ENCODE measurements around the gene PHACTR3.
A peak's percentile ranks its signal among the peaks of the same experiment; 100 is the strongest.

PHACTR3 gene

DNA sequence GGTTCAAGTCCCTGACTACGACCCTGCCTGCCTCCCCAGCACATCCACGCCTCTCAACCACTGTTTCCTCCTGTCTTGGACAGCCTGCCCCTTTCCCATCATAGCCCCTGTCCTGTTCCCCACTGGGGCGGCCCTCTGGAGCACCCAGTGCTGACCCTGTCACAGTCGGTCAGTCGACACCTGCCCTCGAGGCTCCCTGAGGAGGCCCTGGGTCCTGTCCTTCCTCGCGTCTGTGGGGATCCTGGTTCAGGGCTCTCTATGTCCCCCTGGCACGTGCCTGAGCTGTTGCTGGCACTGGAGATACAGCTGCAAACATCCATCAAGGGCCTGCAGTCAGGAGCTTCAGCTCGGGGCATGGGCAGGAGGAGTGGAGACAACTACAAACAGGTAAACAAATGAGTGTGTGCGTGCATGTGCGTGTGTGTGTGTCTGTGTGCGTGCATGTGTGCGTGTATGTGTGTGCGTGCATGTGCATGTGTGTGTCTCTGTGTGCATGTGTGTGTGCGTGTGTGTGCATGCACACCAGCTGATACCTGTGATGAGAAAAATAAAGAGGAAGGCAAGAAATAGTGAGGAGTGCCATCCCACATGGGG lies 132.8 kb downstream of the PHACTR3 start:
- no peak for DNase-seq

DNA sequence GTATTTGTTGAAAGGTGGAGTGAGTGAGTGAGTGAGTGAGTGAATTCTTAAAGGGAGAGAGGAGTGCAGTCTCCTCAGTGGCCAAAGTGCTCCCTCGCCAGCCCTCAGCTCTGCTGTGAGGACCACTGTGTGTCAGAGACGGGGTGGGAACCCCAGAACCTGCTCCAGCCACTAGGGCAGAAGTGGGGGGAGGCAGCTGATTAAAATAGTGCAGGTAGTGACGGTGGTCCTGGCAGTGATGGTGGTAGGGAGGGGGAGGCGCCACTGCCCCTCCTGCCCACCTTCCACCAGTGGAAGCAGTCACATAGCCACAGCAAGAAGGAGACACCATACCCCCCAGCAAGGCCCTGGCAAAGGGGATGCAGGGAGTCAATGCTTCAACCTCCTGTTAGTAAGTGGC lies 133.5 kb downstream of the PHACTR3 start:
- DNase-seq: no peak

DNA sequence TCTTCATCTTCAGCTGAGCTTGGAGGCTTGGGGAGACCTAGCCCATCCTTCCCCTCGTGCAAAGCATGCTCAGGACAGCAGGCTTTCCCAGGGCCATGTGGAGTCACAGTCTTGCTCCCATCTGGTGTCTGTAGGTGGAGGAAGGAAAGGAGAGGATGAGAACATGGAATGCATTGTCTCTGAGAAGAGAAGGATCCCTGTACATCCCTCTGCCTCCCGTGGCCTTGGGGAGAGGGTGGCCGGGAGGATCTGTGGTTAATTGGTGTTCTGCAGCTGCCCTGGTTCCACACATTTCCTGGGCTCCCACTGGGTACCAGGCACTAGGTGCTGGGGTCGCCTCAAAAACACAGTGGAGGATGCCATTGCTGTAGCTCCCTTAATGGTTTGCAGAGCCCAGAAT lies 134.5 kb downstream of the PHACTR3 start:
- no peak for DNase-seq

- no peak for DNase-seq
Observed at GRCh38 chr20:59740621-59741020, 136.3 kb downstream of the PHACTR3 start.

DNA sequence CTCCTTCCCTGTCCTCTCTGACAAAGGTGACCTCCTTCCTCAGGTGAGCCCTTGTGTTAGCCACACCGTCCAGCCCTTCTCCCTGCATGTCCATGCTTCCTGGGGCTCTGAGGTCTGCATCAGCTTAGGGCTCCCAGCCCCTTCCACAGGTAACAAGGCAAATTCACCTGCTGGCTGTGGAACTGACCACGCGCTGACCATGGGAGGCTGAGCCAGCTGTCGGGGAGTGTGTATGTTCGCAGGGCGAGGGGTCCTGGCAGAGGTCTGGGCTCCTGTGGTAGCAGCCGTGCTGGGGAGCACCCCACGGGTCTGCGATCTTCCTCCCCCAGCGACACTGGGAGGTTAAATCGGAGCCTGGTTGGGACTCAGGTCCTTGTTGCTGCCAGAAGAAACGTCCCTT lies 136.7 kb downstream of the PHACTR3 start:
- no peak for DNase-seq

GRCh38 chr20:59742351-59743095 lies 138.2 kb downstream of the PHACTR3 start:
- DNase-seq: no peak

DNA sequence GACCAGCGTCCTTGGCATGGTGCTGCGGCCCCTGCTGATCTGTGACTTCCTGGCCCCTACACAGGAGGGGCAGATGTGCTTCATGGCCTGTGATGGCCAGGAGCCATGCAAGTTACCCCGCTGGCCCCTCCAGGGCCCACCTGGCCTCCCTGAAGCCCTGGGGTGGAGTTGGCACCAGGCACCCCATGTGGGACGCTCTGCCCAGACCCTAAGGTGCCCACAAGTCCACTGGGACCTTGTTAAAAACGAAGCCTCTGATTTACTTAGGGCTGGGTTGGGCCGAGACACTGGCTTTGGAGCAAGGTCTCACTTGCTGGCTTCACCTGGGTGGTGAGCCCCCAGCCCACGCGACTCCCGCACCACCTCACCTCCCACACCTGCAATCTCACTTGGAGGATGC lies 139.0 kb downstream of the PHACTR3 start:
- no peak for DNase-seq

DNA sequence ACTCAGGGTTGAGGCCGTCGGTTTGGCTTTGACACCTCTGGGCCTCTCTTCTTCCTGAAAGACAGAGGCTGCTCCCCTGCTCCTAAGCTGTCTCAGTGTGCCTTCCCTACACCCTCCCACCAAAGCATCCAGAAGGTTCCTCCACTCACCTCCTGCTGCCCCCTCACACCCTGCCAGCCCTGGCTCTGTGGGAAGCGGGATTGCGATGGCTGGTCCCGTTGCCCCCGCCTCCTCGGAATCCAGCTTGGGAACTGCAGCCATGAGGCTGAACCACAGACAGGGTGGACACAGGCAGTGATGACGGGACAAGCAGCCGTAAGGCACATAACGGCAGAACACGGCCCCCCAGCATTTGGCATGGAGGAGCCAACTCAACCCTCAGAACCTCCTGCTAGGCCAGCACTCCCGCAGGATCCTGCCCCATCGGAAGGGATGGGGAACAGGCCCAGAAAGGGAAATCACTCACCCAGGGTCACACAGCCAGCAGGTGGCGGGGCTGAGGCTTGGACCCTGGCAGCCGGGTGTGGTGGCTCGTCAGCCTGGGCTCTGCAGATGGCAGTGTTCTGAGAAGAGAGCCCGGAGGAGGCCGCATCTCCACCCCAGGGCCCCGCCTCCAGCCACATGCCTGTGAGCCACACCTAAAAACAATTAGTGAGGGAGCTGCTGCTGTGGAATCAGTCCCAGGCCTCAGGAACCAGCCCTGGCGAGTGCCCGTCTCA lies 139.6 kb downstream of the PHACTR3 start:
- no peak for DNase-seq

GRCh38 chr20:59744756-59745155 lies 140.4 kb downstream of the PHACTR3 start:
- DNase-seq: no peak

DNA sequence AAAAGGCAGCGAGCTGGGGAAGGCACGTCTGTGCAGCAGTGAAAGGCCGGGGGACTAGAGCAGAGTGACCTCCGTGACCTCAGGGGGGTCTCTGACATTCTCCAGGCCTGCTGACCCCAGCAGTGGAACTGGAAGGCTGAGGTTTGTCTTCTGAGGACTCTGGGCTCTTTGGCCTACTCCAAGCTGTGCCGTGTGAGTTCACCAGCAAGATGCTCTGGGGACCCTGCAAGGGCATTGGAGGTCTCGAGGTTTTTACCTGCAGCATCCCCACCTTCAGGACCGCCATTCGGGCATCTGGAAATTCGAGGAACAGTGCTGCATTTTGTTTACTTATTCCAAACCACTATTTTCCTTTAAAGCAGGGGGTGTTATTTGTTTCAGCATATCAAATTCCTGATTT lies 140.9 kb downstream of the PHACTR3 start:
- no peak for DNase-seq

DNA sequence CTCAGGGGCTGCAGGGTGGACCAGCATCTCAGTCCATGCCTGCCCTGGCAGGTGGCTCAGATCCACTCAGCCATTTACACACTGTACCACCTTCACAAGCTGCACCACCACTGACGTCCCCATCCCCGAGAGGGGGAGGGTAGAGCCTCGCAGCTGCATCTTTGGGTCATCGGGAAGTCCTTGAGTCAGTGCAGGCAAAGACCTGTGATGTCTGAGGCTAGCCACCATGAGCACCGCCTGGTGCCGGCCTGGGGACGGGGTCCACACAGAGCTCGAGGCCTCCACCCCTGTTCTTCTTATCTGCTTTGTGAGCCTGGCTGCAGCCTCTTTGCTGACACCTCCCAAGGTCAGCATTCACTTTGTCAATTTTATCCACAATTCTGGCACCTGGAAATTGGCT lies 141.4 kb downstream of the PHACTR3 start:
- DNase-seq: no peak

DNA sequence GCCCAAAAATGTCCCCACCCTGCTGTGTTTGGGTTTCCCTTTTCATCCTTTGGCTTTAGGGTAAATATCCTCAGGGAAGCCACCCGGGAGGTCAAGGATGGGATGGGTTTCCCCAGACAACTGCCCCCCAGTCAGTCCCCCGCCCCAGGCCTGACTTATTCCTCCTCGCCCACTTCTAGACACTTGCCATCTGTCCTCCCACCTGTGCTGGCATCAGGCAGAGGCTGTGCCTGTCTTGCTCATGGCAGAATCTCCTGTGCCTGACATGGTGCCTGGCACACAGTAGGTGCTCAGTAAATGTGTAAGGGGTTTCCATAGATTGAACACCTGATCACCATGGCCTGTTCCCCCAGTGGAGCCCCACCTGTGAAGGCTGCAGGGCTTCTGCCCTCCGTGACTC lies 141.8 kb downstream of the PHACTR3 start:
- no peak for DNase-seq

DNA sequence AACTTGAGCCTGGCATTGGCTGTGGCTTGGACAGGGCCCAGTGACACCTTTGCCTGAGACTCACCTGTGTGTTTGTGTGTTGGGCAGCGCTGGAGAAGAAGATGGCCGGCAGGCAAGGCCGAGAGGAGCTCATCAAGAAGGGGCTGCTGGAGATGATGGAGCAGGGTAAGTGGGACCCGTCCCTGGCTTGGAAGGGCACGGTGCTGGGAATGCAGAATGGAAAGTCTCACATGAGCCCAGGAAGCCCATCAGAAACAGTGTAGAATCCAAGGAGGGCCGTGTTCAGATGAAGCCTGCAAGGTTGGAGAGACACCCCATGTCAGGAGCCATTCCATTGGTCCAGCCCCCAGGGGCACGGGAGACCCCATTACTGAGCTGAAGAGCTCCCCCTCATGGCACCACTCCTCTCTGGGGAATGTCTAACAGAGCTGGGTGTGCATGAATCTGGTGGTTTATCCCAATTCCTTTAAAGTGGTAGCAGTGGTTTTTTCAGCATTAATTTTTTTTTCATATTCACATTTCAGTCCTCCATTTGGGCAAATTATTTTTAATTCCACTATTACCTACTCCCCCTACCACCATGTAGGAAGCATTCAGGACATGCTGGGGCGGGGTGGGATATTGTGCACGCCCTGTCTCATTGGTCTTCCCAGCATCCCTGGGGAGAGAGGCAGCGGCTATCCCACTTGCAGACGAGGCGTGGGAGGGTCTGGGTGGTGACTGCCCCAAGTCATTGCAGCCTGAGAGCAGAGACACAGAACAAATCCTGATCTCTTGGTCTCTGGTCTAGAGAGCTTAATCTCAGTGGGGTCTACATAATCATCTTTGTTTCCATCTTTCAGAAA lies 143.6 kb downstream of the PHACTR3 start:
- no peak for DNase-seq

- DNase-seq: no peak
Observed at GRCh38 chr20:59748619-59749191, 144.4 kb downstream of the PHACTR3 start.

GRCh38 chr20:59749301-59749700 lies 145.0 kb downstream of the PHACTR3 start:
- no peak for DNase-seq

GRCh38 chr20:59750209-59750840 lies 146.0 kb downstream of the PHACTR3 start:
- no peak for DNase-seq

GRCh38 chr20:59751075-59751711 lies 146.9 kb downstream of the PHACTR3 start:
- DNase-seq: peak; percentile 41

DNA sequence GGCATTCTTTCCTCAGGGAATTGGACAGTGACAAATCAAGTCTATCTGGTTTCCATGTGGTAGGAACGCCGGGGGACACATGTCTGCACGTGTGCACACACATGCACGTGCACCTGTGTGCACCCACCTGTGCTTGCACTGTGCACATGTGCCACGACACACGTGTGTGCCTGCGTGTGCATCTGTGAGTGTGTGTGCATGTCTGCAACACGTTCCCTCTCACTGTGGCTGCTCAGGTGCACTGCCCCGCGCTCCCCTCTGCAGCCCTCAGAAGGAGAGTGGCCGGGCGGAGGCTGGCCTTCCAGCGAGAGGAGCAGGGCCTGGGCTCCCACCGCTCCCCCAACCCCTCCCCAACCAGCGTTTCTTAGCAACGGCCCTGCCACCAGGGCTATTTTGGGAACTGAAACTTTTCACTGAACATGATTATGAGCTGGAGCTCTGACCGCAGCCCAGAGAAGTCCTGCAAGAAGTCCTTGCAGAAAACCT lies 147.8 kb downstream of the PHACTR3 start:
- no peak for DNase-seq

DNA sequence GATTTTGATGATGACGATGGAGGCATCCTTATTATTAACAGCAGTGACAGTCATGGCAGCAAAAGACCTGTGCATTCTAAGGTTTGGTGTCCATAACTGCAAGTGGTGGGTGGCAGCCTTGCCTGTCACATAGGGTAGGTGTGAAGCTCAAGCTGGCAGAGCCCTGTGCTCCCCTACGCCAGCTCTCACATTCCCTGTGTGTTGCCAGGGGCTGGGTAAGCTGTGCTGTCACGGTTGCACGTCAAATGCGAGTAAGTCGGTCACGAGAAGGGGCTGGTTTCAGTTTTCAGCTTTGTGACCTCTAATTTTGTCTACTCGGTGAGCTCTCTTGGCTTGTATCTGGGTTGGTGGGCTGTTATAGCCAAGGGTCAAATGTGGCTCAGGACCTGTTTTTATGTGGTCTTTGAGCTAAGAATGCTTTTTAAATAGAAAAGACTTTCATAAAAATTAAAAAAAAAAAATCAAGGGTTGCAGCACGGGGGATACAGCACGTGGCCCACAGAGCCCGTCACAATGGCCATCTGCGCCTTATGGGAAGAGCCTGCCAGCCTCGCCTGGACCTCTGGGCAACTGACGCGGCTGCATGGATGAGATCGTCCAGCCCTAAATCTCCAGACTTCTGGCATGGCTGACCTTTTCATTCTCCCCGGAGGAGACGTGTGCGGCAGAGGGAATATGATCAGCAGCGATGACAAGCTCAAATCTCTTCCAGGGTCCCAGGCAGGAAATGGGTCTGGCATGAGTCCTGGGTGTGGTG lies 148.5 kb downstream of the PHACTR3 start:
- DNase-seq: no peak

DNA sequence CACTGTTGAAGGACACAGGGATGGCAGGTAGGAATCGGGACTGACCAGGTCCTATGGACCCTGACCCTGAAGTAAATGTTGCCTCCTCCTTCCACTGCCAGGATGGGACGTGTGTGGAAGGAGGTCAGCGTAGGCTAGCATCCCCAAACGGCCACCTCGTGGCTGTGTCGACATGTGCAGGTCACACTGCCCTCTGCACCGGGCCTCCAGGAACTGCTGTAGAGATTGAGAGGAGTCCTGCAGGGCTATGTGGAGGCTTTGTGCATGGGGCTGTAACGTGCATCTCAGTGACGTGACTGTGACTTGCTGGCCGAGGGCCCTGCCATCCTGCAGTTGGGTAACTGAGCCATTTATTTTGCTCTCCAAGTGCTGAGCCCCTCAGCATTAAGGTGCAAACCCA lies 149.5 kb downstream of the PHACTR3 start:
- no peak for DNase-seq

- DNase-seq: no peak
Observed at GRCh38 chr20:59754551-59754950, 150.2 kb downstream of the PHACTR3 start.
